Measurements from ENCODE around the gene HMG20B. TPM values are rescaled to one million over a fixed set of nuclear protein-coding genes. Genes with fewer than 3 reads are reported as not detected.
A peak's percentile ranks its signal among the peaks of the same experiment; 100 is the strongest.

The HMG20B gene
- total RNA-seq, 3 donors from 2014 or later = 79.9 to 81.9 (median 81.4) TPM

- Histone ChIP-seq H3K36me3 (ENCODE audit: low read depth) (no peaks in the 10 kb centered on the region), H3K4me3 (no peak overlapping the region), H3K4me1 (ENCODE audit: low read depth) (peaks cover 10% of the 10 kb centered on the region), H3K9me3 (no peaks in the 10 kb centered on the region)
- no peak for DNase-seq
- no peak for TF ChIP-seq CTCF (IDR thresholded peaks at IDR 0.05)
- ATAC-seq = no peak
- intact Hi-C loops (cut with DNase I, micrococcal nuclease) = no loop called here
These were observed 48.9 kb downstream of the HMG20B start for GRCh38 chr19:3621689-3622088.

- intact Hi-C loops (cut with DNase I, micrococcal nuclease) = no loop called here
- Histone ChIP-seq H3K9me3 (no peaks in the 10 kb centered on the region), H3K4me1 (ENCODE audit: low read depth) (peaks cover 14% of the 10 kb centered on the region), H3K4me3 (no peak overlapping the region), H3K36me3 (ENCODE audit: low read depth) (no peaks in the 10 kb centered on the region)
- no peak for ATAC-seq
- no peak for DNase-seq
- TF ChIP-seq CTCF (IDR thresholded peaks at IDR 0.05) = no peak
These were observed 49.5 kb downstream of the HMG20B start for GRCh38 chr19:3622224-3622623.

GRCh38 chr19:3623716-3624115 lies 51.0 kb downstream of the HMG20B start:
- no peaks in the 10 kb centered on the region for H3K36me3 ChIP-seq (ENCODE audit: low read depth)
- DNase-seq = no peak

GRCh38 chr19:3625996-3626472 lies 53.3 kb downstream of the HMG20B start:
- no peak for DNase-seq
- Histone ChIP-seq H3K4me3 (peak overlapping the region; percentile 96), H3K4me1 (ENCODE audit: low read depth) (peaks cover 18% of the 10 kb centered on the region), H3K36me3 (ENCODE audit: low read depth) (no peaks in the 10 kb centered on the region), H3K9me3 (no peaks in the 10 kb centered on the region)
- intact Hi-C loops (cut with DNase I, micrococcal nuclease) = no loop called here
- no peak for TF ChIP-seq CTCF (IDR thresholded peaks at IDR 0.05)
- ATAC-seq = peak; percentile 6

More at GRCh38 chr19:3623716-3624115, 51.0 kb downstream of the HMG20B start:
- H3K9me3 ChIP-seq = no peaks in the 10 kb centered on the region
- ATAC-seq = no peak
- H3K4me3 ChIP-seq = no peak overlapping the region
- intact Hi-C loops (cut with DNase I, micrococcal nuclease) = no loop called here
- peaks cover 18% of the 10 kb centered on the region for H3K4me1 ChIP-seq (ENCODE audit: low read depth)
- no peak for TF ChIP-seq CTCF (IDR thresholded peaks at IDR 0.05)

- peaks cover 18% of the 10 kb centered on the region for H3K4me1 ChIP-seq (ENCODE audit: low read depth)
- H3K36me3 ChIP-seq (ENCODE audit: low read depth) = no peaks in the 10 kb centered on the region
- intact Hi-C loops (cut with DNase I, micrococcal nuclease) = no loop called here
- peak; percentile 99 to 100 (median 100) for DNase-seq
- H3K4me3 ChIP-seq = peak within 1 kb of the TSS; percentile 96
- ATAC-seq = peak; percentile 98
- TF ChIP-seq CTCF (IDR thresholded peaks at IDR 0.05) = no peak
- no peaks in the 10 kb centered on the region for H3K9me3 ChIP-seq
These were observed 54.0 kb downstream of the HMG20B start, which contains the start of gene CACTIN for GRCh38 chr19:3626473-3627350. CACTIN (minus strand) TSS chr19:3626790; CDS start chr19:3626762, 28 bp downstream.
